NCI-H128 (cell line): ENCODE data around the gene SLC10A4.
"Not testable (repeated sequence)": the region's sequence is repeated elsewhere in the genome, so short reads cannot be mapped to it uniquely, and the experiment has no call there.

Source experiments
- DNase-seq: peaks from one replicate; lab custom pipeline; 2025; ENCODE audit not compliant: unreplicated experiment; lab: John Stamatoyannopoulos, UW

The SLC10A4 gene, protein sequence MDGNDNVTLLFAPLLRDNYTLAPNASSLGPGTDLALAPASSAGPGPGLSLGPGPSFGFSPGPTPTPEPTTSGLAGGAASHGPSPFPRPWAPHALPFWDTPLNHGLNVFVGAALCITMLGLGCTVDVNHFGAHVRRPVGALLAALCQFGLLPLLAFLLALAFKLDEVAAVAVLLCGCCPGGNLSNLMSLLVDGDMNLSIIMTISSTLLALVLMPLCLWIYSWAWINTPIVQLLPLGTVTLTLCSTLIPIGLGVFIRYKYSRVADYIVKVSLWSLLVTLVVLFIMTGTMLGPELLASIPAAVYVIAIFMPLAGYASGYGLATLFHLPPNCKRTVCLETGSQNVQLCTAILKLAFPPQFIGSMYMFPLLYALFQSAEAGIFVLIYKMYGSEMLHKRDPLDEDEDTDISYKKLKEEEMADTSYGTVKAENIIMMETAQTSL

DNA sequence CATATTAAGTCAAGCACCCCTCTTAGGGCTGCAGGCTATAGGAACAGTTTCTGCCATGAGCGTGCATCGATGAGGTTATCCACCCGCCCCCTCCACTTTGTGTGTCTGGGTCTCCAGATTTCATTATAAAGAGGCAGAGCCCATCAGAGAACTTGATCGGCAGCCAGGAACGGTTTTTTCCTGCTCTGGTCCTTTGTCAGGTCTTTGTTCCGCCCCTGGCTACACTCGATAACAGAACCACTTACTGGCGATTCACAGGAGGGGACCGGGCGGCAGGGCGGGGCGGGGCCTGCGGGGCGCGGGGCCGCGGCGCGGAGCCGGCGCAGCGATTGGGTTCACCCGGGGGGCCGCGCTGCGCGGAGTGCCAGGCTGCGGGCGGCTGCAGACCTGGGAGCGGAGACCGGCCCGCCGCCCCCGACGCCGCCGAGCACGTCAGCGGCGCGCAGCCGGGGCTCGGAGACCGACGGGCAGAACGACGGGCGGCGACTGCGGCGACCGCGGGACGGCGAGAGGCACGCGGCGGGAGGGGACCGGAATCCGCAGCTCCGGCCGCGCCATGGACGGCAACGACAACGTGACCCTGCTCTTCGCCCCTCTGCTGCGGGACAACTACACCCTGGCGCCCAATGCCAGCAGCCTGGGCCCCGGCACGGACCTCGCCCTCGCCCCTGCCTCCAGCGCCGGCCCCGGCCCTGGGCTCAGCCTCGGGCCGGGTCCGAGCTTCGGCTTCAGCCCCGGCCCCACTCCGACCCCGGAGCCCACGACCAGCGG, at the start of gene SLC10A4:
TSS of gene SLC10A4 (plus strand) at position 338 of the 771 bp plus-strand sequence. CDS start at position 557, 219 bp downstream.
- DNase-seq: peak; percentile 42

DNA sequence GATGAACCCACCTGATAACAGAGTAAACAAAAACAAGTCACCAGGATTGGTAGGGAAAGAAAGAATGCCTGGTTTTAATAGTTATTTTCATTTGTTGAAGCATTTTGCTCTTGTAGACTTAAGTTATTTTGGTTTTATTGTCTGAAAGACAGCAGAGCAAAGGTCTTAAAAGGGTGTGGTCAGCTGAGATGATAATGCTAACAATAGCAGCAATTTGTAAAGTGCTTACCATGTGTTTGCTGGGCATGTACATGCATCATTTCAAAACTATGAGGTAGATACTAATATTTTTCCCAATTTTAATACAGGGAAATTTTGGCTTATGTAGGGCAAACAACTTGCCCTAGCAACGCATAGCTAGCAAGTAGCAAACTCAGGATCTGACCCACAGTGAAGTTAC, 46.8 kb upstream of the SLC10A4 start:
- DNase-seq: no peak

DNA sequence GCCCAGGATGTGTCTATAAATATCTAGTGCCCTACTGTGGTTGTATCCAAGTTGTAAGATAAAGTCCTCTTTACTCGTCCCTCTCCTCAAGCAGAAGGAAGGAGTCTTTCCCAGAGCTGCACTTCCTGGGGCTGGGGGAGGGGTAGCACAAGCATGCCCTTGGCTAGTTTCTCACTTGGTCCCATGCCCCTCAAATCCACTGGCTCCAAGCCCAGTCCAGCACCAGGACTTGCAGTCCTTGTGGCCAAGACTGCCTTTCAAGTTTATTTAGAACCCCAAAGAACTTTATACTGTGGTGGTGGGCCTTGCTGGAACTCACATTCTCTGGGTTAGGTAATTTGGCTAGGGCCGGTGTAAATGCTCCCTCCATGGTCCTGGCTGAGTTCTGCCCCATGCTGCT, 43.2 kb upstream of the SLC10A4 start:
- no peak for DNase-seq

DNA sequence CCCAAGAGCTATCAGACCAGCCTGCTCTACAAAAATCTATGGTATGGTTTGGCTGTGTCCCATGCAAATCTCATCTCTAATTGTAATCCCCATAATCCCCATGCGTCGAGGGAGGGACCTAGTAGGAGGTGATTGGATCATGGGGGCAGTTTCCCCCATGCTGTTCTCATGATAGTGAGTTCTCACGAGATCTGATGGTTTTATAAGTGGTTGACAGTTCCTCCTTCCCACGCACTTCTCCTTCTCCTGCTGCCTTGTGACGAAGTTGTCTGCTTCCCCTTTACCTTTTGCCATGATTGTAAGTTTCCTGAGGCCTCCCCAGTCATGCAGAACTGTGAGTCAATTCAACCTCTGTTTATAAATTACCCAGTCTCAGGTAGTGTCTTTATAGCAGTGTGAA, 42.2 kb upstream of the SLC10A4 start:
- not testable (repeated sequence) for DNase-seq

DNA sequence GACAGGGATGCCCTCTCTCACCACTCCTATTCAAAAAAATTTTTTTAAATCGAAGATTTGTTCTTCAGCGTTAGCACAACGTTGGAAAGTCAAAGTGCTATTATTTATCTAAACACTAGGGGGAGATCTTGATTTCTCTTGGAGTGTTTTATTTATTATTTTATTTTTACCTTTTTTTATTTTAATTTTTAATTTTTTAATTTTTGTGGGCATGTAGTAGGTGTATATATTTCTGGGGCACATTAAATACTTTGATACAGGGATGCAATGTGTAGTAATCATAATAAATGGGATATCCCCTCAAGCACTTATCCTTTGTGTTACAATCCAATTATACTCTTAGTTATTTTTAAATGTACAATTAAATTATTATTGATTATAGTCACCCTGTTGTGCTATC, 37.4 kb upstream of the SLC10A4 start:
- DNase-seq: no peak

DNA sequence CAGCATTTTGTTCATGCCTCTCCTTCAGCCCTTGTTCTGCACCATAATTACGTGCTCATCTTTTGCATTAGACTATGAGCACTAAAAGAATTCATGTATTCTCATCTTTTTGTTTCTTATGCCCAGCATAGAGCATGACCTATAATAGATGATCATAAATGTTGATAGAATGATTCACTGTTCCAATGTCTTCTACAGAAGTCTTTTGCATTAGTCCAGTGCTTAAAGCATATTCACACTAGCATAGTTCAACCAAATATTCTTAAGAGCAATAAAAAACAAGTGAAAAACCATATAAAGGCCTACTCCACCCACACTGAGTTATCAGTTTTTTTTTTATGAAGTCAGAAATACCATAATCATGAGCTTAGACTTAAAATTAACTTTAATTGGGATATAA, 36.5 kb upstream of the SLC10A4 start:
- DNase-seq: no peak

DNA sequence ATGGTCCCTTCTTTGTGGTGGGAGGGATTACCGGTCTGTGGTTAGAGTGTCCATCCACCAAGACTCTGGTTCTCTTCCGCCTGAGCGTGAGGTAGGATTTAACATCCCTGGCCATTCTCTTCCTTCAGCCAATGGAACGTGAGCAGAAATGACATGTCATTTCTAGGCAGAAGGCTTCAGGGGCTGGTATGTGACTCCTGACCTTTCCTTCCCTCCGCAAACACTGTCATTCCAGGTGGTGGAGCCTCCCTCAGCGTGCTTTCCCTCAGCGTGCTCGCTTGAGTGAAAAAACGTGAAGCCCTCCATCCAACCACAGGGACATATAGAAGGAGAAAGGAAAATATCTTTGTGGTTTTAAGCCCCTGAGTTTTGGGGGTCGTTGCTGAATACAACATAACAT, 34.0 kb upstream of the SLC10A4 start:
- no peak for DNase-seq

DNA sequence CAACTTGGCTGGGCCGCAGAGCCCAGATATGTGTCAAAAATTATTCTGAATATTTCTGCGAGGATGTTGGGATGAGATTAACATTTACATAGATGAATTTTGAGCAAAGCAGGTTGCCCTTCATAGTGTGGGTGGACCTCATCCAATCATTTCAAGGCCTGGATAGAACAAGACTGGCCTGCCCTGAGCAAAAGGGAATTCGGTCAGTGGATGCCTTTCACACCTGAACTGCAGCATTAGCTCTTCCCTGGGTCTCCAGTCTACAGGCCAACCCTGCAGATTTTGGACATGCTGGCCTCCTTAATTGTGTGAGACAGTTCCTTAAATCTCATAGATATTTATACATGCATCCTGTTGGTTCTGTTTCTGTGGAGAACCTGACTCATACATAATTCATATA, 32.4 kb upstream of the SLC10A4 start:
- no peak for DNase-seq

DNA sequence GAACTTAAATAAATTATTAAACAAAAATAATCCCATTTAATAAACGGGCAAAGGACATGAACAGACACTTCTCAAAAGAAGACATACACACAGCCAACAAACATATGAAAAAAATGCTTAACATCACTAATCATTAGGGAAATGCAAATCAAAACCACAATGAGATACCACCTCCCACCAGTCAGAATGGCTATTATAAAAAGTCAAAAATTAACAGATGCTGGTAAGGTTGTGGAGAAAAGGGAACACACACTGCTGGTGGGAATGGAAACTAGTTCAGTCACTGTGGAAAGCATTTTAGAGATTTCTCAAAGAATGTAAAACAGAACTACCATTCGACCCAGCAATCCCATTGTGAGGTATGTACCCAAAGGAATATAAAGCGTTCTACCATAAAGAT, 31.5 kb upstream of the SLC10A4 start:
- not testable (repeated sequence) for DNase-seq

DNA sequence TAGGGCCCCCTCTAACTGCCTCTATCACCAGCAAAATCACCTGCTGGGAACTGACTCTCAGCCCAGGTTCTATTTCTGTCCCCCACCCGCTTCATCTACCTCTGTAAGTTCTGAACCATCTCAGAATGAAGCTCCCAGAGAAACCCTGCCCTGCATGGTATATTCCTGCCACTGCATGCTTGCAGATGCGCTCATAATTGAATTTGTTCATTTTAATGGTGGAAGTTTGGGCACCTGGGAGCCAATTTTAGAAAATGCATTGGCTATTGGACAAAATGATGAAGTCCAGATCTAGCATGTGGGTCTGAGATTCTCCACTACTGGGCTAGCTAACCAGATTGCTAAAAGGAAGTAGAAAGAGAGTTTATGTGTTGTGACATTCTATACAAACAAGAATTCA, 28.6 kb upstream of the SLC10A4 start:
- no peak for DNase-seq

DNA sequence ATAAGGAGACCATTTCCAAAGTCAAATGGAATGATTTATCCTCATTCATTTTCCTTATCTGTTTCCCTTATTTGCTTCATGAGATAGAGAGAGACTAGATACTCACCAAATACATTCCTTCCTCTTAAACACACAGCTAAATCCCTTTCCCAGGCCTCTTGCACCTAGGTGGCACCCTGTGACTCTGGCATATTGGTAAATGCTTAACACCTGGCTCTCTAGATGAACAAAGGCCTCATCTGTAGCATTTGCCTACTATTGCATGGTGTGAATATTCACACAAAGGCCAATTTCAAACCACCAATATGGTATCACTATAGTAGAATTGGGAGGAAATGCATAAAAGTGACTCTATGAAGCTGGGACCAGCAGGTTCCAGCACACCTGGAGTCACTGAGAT, 22.1 kb upstream of the SLC10A4 start:
- no peak for DNase-seq

DNA sequence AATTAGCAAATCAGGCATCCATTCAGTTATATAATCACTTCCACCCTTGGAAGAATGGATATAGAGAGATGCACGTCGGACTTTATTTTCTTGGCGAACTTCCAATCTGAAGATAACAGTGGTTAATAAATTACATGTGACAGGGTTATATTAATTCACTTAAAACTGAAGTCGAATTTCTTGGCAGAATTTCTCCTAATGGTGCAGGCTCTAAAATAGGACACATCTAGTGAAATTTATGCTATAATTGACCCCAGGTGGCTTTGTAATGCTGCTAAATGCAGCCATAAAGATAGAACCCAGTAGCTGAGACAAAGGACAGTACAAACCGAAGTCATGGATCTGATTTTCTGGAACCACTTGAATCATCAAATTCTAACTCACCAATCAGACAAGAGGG, 20.8 kb upstream of the SLC10A4 start:
- no peak for DNase-seq

DNA sequence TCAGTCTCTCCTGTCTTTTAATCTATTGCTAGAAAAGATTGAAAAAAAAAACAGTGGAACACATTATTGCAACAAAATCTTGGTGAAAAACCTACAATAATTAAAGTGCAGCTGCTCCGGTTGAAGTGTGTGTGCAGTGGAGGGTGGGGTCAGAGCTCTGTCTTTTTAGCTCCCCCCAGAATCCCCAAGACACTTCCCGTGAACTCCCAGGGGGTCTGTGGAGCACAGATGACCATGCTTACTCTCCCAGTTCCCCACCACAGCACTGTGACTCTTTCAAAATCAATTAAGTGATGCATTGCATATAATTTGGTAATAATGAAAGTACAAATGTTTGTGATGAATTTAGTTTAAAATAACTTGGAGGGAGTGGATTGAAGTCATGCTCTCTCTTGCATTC, 15.7 kb upstream of the SLC10A4 start:
- DNase-seq: no peak

DNA sequence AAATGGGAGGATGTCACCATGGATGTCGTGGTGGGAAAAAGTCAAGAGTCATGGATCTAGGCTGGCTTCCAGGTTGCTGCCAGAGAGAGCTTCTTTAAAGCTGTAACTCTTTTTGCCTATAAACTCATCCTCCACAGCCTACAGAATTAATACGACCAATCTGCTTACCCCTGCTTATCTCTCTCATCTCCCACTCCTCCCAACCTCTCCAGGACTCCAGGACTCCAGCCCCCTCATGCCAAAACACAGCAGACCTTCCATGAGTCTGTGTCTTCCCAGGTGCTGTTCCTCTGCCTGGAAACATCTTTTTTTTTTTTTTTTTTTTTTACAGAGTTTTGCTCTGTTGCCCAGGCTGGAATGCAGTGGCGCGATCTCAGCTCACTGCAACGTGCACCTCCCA, 15.3 kb upstream of the SLC10A4 start:
- no peak for DNase-seq

DNA sequence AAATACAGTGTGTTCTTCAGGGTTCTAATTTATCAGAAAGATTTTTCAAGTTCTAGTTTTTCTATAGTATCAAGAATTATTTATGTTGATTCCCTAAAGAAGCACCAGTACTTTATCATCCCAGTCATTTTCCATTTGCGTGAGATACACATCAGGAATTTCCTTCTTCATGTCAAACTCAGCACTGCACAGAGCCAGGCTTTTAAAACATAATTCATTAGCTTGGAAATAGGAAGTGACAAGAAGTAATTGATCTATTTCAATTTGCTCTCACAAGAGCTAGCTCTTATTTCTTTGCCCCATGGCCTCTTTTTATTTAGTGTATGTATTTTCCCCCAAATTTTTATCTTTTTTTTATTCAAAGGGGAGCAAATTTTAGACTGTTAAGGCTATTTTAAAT, 13.0 kb upstream of the SLC10A4 start:
- DNase-seq: no peak

DNA sequence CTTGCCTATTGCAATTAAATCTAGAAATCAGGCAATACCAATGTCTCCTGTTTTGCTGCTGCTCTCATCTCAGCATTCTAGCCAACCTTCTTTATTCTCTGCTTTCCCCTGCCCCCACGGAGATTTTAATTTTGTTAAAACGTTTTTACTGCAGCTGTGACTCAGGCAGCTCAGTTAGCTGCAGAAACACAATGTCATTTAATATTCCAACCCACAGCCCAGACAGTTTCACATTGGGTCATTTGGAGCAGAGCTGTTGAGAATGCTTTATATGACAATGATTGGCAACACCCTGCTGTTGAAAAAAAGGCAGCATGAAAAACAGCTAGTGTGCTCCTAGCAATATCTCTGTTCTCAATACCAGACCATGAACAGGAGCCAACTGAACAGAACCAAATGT, 12.6 kb upstream of the SLC10A4 start:
- DNase-seq: peak; percentile 48

DNA sequence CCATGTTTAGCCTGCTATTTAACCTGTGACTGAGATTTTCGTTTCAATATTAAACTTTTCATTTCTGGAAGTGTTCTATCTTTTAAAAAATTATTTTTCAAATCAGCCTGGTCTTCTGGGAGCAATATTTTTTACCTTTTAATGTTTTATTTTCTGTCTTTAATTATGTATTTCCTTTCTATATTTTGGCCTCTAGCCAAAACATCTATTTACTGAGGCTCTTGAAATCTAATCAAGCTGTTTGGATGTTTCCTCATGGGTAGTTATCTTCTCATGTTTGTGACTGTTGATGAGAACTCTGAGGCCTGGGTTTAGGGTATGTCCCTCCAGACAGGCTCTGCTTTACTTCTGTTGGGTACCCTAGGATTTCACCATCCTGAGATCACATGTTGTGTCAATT, 10.3 kb upstream of the SLC10A4 start:
- DNase-seq: no peak

DNA sequence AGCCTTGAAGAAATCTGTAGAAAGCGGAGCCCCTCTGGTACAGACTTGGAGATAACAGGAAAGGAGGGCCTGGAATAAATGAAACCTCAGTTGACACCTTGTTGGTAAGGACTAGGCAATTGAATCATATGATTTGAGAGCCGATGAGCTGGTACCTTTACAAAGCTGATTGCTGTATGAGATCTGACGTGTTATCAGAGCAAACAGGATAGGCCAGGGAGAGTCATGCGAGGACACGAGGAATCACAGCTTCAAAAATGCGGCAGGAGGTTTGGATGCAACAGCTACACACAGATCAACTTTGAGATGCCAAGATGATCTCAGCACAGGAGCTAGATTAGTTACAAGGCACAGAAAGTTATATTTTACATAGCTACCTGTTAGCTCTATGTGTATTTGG, 7.4 kb upstream of the SLC10A4 start:
- DNase-seq: no peak

DNA sequence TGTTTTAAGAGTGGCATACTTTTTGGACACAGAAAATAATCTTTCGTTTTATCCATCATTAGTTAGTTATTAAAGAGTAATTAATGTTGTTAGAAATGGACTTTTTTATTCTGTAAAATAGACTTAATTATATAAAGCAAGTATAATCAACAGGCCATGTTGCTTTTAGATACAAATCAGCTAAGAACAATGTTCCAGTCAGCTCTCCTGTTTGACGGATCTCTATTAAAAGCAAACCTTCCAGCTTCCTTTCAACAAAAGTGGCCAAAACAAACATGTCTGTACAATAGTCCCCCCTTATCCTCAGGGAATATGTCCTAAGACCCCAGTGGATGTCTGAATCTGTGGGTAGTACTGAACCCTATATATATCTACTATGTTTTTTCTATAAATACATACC, 4.9 kb upstream of the SLC10A4 start:
- DNase-seq: no peak

DNA sequence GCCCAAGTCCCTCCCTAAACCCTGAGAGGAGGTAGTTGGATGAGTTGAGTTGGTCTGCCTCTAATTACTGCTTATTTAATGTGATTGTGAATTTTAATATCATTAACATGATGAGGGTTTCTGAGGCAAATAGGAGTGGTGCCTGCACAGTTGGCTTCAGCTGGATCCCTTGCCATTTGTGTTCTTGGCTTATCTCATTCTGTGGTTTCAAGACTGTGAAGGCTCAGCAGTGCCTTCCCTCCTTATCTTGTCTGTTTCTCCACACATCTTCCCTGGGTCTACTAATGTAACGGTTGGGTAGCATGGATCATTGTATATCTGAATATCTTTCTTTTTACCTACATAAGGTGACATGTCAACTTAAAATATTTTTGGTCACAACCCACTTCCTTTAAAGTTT, 1.6 kb upstream of the SLC10A4 start:
- no peak for DNase-seq

DNA sequence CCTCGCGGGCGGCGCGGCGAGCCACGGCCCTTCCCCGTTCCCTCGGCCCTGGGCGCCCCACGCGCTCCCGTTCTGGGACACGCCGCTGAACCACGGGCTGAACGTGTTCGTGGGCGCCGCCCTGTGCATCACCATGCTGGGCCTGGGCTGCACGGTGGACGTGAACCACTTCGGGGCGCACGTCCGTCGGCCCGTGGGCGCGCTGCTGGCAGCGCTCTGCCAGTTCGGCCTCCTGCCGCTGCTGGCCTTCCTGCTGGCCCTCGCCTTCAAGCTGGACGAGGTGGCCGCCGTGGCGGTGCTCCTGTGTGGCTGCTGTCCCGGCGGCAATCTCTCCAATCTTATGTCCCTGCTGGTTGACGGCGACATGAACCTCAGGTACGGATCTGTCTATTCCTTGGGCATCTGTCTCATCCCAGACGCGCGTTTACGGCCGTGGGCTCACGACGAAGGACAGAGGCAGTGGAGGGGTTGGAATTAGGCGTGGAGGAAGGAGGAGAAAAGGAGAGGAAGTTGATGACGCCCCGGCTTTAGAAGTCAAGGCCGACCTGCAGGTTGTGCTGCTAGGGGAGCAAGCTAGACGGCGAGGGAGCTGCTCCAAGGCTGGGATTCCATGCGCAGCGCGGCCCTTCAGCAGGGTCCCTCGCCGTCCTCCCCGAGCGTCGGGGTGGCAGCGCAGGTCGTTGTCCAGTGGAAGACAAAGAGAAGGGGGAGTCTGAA, 792 bp downstream of the SLC10A4 start:
- DNase-seq: no peak
